HG02970 (cell line): ENCODE results near the gene ANP32D.
"Not testable (repeated sequence)": the region's sequence is repeated elsewhere in the genome, so short reads cannot be mapped to it uniquely, and the experiment has no call there.

Source experiments
- ATAC-seq: cut with Tn5 transposase; IDR thresholded peaks from one replicate; pipeline ENCODE4 v1.9.1; 2021; ENCODE audit warnings: mild to moderate bottlenecking, moderate library complexity, moderate number of reproducible peaks; ENCODE audit not compliant: unreplicated experiment, low FRiP score

ANP32D gene

GRCh38 chr12:48472259-48472658 is at the start of gene ANP32D:
Gene ANP32D, plus strand, starts transcription at chr12:48472559. Its CDS starts 106 bp downstream, at chr12:48472665.
- ATAC-seq = no peak

GRCh38 chr12:48423171-48423570 is 49.2 kb upstream of the ANP32D start:
- ATAC-seq = no peak

- ATAC-seq = no peak
Observed at GRCh38 chr12:48424644-48425043, 47.7 kb upstream of the ANP32D start.

- not testable (repeated sequence) for ATAC-seq
Observed at GRCh38 chr12:48434016-48434415, 38.3 kb upstream of the ANP32D start.

- ATAC-seq = no peak
Observed at GRCh38 chr12:48441069-48441468, 31.3 kb upstream of the ANP32D start.

- no peak for ATAC-seq
Observed at GRCh38 chr12:48442179-48442847, 30.0 kb upstream of the ANP32D start.

- no peak for ATAC-seq
Observed at GRCh38 chr12:48445538-48445937, 26.8 kb upstream of the ANP32D start.

- ATAC-seq = no peak
Observed at GRCh38 chr12:48446161-48446776, 26.1 kb upstream of the ANP32D start.

GRCh38 chr12:48447755-48448154 is 24.6 kb upstream of the ANP32D start:
- no peak for ATAC-seq

- no peak for ATAC-seq
Observed at GRCh38 chr12:48451372-48451771, 21.0 kb upstream of the ANP32D start.

- ATAC-seq = not testable (repeated sequence)
Observed at GRCh38 chr12:48452961-48453360, 19.4 kb upstream of the ANP32D start.

- no peak for ATAC-seq
Observed at GRCh38 chr12:48454667-48455066, 17.7 kb upstream of the ANP32D start.

- ATAC-seq = no peak
Observed at GRCh38 chr12:48455116-48455515, 17.2 kb upstream of the ANP32D start.

GRCh38 chr12:48459259-48459658 is 13.1 kb upstream of the ANP32D start:
- no peak for ATAC-seq

- not testable (repeated sequence) for ATAC-seq
Observed at GRCh38 chr12:48469027-48469426, 3.3 kb upstream of the ANP32D start.

- ATAC-seq = no peak
Observed at GRCh38 chr12:48473061-48473460, 702 bp downstream of the ANP32D start.

- not testable (repeated sequence) for ATAC-seq
Observed at GRCh38 chr12:48474497-48474896, 2.1 kb downstream of the ANP32D start.

GRCh38 chr12:48482198-48482597 is 9.8 kb downstream of the ANP32D start, which contains the start of gene C12orf54:
Gene C12orf54, plus strand, starts transcription at chr12:48482498. Its CDS starts 799 bp downstream, at chr12:48483297.
- ATAC-seq = no peak

- ATAC-seq = no peak
Observed at GRCh38 chr12:48482930-48483329, 10.6 kb downstream of the ANP32D start.

- ATAC-seq = no peak
Observed at GRCh38 chr12:48486261-48486660, 13.9 kb downstream of the ANP32D start.

GRCh38 chr12:48486679-48487078 is 14.3 kb downstream of the ANP32D start:
- no peak for ATAC-seq

- peak; percentile 89 for ATAC-seq
Observed at GRCh38 chr12:48489012-48489411, 16.7 kb downstream of the ANP32D start.
